GM18526 (cell line): ENCODE measurements around the gene RAB3B.
A peak's percentile ranks its signal among the peaks of the same experiment; 100 is the strongest.

Source experiments
- POLR2A ChIP-seq: IDR thresholded peaks from 3 replicates; pipeline ENCODE4 v1.6.1; 2011; ENCODE audit not compliant: insufficient read length; ENCODE audit errors: extremely low read depth

RAB3B gene

DNA sequence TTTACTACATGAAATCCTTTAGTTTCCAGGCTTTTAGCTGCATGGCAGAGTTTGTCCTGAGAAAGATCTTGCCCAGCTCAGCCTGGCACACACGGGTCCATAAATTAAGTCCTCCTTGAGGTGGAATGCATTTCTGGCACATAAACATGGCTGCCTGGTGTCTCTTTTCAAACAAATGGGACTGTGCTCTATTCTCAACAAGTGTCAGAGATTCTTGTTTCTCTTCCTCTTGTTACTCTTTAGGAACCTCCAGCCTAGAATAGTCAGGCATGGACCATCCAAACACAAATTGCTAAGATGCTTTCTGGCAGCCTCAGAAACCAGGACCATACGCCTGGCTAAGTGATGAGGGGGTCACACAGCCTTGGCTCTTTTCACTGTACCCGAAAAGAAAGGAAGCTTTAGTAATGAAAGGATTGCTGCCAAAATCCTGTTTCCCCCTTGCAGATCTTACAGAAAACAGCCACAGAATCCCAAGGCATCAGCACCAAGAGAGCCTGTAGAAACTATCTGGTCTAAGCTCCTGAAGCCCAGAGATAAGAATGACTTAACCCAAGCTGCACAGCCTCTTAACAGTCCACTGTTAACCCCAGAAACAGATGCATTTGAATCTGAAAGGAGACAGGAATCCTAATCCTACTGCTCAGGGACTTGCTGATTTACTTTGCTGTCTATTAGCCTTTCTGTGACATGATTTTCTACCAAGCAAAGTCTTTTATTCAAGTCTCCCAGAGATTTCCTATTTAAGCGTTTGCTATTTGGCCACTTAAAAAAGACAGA, 80.1 kb downstream of the RAB3B start:
- no peak for TF ChIP-seq POLR2A

DNA sequence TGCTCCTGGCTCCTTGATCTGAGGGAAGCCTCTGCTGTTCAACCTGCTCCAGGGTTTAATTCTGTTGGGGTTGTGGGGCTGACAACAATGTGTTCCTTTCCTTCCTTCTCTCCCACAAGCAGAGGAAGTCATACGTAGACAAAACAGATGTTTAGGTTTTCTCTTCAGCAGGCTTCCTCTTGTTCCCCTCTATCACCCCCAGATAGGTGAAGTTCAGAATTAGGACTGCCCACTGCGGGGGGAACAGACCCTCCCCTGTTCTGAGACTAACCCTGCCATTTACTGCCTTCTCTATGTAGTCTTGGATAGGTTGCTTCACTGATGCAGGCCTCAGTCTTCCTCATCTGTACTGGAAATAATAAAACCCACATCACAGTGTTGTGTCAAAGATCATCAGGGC, 82.0 kb downstream of the RAB3B start:
- TF ChIP-seq POLR2A = no peak

- TF ChIP-seq POLR2A = no peak
Measured at GRCh38 chr1:51907079-51907702, 83.3 kb downstream of the RAB3B start.

DNA sequence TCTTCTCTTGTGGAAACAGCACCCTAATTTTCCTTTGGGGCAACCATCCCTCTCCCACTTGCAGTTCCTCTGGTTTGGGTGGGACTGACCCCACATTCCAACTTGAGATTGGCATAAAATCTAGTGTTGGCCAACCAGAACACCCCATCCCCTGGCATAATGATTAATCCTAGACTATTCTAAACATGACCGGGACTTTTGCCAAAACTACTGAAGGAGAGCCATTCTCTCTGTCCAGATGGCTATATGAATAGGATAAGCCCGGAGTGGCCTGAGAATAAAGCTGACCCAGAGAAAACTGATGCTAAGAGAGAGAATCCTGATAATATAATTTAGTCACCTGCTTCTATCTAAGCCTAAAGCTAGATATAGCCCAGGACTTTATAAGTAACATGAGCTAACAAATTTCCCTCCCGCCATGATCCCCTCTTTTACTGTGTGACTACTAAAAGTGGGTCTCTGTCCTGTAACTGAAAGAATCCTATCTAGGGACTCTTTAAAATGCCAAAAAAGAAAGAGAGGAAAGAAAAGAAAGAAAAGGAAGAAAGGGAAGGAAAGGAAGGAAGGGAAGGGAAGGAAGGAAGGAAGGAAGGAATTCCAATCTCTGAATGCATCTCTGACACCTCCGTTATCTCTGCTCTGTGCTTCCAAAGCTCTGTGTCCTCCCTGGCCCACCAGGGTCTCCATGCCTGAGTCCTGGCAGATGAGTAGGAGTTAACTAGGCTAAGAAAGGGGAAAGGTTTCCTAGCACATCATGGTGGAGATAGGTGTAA, 84.0 kb downstream of the RAB3B start:
- TF ChIP-seq POLR2A = no peak

DNA sequence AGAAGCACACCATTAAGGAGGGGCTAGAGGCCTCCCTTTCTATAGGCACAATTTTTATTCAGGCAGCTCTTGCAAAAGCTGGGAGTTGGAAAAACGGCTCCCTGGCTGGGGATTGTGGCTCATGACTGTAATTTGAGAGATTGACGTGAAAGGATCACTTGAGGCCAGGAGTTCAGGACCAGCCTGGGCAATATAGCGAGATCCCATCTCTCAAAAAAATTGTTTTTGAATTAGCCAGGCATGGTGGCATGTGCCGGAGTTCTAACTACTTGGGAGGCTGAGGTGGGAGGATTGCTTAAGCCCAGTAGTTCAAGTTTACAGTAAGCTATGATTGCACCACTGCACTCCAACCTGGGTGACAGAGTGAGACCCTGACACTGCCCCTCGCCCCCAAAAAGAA, 88.0 kb downstream of the RAB3B start:
- TF ChIP-seq POLR2A = no peak

GRCh38 chr1:51901151-51901550, 89.3 kb downstream of the RAB3B start:
- TF ChIP-seq POLR2A = no peak

GRCh38 chr1:51899022-51899421, 91.5 kb downstream of the RAB3B start:
- no peak for TF ChIP-seq POLR2A

DNA sequence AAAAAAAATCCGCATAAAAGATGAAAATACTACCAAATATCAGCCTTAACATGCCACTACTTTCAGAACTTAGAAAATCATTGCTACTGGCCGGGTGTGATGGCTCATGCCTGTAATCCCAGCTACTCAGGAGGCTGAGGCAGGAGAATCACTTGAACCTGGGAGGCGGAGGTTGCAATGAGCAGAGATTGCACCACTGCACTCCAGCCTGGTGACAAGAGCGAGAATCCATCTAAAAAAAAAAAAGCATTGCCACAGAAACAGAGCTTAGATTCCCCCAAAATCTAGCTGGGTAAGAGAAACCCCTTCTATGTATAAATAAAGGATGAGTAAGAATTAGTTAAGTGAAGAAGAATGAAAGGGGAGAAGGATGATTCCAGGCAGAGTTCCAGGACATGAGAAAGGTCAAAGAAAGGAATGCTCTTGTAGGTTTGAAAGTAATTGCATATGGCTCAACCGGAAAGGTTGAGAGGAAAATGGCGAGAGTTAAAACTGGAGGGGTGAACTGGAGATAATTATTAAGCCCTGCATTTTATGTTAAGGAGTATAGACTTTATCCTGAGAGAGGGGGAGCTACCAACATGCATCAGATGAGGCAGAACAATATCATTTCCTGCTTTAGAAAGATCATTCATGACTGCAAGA, 92.3 kb downstream of the RAB3B start:
- TF ChIP-seq POLR2A = no peak

DNA sequence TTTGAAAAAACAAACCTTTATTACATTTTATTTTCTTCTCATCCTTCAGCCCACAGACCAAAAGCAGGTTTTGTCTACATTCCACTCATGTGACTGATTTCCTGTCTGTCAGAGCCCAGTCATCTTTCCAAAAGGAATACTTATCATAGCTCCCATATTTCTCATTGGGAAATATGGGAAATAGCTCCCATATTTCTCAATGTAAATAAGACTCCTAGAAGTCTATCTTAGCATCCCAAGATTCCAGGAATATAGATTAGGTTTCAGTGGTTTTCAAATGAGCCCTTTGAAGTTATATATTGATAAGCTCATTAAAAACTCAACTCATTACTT, 92.8 kb downstream of the RAB3B start:
- TF ChIP-seq POLR2A = no peak

- TF ChIP-seq POLR2A = peak; percentile 90
Measured at GRCh38 chr1:51878616-51879336, 111.7 kb downstream of the RAB3B start, which contains the start of gene NRDC. NRDC (minus strand) TSS chr1:51878727; CDS start chr1:51878615, 112 bp downstream.

DNA sequence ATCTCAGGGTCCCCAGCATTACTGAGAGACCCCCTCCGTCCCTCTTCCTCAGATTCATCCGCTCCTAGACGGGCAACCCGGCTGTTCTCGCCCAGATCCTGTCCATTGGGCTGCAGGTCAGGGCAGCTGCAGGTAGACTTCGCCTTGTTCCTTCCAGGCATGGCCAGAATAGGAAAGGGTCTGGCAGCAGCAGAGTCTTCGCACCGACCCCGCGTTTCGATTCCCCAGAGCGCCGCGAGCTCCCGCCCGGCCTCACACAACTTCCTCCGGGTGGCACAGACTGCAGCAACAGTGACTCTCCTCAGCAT, 112.2 kb downstream of the RAB3B start:
- no peak for TF ChIP-seq POLR2A

- TF ChIP-seq POLR2A = no peak
Measured at GRCh38 chr1:51877434-51878307, 112.8 kb downstream of the RAB3B start.

DNA sequence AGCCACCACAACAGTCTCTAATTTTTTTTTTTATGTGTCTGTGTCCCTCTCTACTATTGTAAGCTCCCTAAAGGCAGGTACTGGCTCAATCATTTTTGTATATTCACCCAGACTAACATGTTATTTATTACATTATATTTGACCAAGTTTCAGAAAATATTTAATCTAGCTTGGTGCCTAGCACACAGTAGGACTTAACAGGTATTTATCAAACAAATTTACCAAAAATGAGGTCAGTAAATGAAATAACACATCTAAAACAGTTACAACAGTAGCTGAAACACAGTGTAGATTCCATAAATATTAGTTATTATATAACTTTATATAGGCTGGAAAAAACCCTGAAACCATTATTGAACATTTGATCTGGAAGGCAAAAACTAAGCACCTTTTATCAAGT, 114.7 kb downstream of the RAB3B start:
- no peak for TF ChIP-seq POLR2A

DNA sequence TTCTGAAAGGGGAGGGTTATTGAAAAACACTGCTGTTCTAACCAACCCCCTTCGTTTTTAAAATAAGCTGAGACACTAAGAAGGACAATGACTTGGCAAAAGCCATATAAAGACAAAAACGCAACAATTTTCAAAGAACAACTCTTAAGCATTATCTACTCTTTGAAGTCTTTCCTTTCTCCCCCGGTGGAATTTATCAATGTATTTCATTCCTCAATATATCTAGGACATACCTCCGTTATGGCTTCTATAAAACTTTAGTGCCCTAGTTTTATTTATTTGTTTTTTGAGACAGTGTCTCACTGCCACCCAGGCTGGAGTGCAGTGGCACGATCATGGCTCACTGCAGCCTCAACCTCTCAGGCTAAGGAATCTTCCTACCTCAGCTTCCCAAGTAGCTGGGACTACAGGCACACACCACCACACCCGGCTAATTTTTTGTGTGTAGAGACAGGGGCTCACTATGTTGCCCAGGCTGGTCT, 115.2 kb downstream of the RAB3B start:
- no peak for TF ChIP-seq POLR2A
